Stomach (tissue), 4 donors: Measurements from ENCODE around the gene ADAMTS13.

Experiments
- EP300 ChIP-seq: sonication (generic); formaldehyde crosslinking; IDR thresholded peaks from one replicate; pipeline ENCODE4 v1.6.1; 2017; ENCODE audit warnings: antibody characterized with exemption
- POLR2A ChIP-seq, 4 donors: fragments of 450-650 bp; IDR thresholded peaks; one replicate each; pipeline ENCODE4 v1.6.1; 2016; ENCODE audit warnings: antibody characterized with exemption in 4 of 4, control low read depth in 2 of 4, mild to moderate bottlenecking in 1 of 4, moderate library complexity in 1 of 4
- POLR2AphosphoS5 ChIP-seq, 3 donors: sonication (generic); formaldehyde crosslinking; IDR thresholded peaks; one replicate each; pipeline ENCODE4 v1.6.1; 2016; ENCODE audit warnings: antibody characterized with exemption in 3 of 3
- TF ChIP-seq, protein P1 (sequence below), 7 experiments: fragments of 450-650 bp in 4 of 7; fragments of 200-600 bp in 3 of 7; sonication (generic) in 3 of 7; IDR thresholded peaks; one replicate each; pipeline ENCODE4 v1.5.1; 2016 to 2019; ENCODE audit warnings: antibody characterized with exemption in 7 of 7, control low read depth in 2 of 7, mild to moderate bottlenecking in 1 of 7

GRCh38 chr9:133492061-133493021 is 70.2 kb downstream of the ADAMTS13 start:
- TF ChIP-seq, protein P1, sequence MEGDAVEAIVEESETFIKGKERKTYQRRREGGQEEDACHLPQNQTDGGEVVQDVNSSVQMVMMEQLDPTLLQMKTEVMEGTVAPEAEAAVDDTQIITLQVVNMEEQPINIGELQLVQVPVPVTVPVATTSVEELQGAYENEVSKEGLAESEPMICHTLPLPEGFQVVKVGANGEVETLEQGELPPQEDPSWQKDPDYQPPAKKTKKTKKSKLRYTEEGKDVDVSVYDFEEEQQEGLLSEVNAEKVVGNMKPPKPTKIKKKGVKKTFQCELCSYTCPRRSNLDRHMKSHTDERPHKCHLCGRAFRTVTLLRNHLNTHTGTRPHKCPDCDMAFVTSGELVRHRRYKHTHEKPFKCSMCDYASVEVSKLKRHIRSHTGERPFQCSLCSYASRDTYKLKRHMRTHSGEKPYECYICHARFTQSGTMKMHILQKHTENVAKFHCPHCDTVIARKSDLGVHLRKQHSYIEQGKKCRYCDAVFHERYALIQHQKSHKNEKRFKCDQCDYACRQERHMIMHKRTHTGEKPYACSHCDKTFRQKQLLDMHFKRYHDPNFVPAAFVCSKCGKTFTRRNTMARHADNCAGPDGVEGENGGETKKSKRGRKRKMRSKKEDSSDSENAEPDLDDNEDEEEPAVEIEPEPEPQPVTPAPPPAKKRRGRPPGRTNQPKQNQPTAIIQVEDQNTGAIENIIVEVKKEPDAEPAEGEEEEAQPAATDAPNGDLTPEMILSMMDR (IDR thresholded peaks at IDR 0.05) = no peak
- TF ChIP-seq POLR2A (IDR thresholded peaks at IDR 0.05) (no peak), POLR2AphosphoS5 (IDR thresholded peaks at IDR 0.05) (no peak), EP300 (no peak)
